Fibroblast of gingiva (primary cell): Measurements from ENCODE around the gene ZNF514.

Source experiments
- DNase-seq: peaks from one replicate; pipeline ENCODE4 v3.0.0-alpha.2; 2011; ENCODE audit warnings: low read depth

The ZNF514 gene

GRCh38 chr2:95159690-95160449, at the start of gene ZNF514:
Gene ZNF514, minus strand, starts transcription at chr2:95159848. Its CDS starts 6,595 bp downstream, at chr2:95153253.
- peak; percentile 78 for DNase-seq

GRCh38 chr2:95208106-95208505, 48.5 kb upstream of the ZNF514 start:
- DNase-seq = no peak

GRCh38 chr2:95207111-95207961, 47.7 kb upstream of the ZNF514 start, which contains the start of gene ZNF892:
Gene ZNF892, plus strand, starts transcription at chr2:95207521. Its CDS starts 295 bp downstream, at chr2:95207816.
- peak; percentile 88 for DNase-seq

DNA sequence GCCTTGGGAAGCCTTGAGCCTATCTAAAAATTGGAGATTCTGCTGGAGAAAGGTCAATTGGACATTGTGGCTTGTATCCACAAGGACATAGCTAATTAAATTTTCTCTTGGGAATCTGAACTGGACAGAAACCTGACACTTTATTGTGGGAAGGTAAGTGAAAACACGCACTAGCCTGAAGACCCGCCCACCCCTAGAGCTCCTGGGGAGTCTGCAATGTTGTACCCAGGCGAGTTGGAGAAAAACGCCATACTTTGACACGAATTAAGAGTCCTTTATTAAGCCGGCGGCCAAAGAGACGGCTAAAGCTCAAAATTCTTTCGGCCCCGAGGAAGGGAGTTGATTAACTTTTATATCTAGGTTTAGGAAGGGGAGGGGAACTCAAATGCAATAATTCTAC, 46.4 kb upstream of the ZNF514 start:
- no peak for DNase-seq

GRCh38 chr2:95204396-95204795, 44.7 kb upstream of the ZNF514 start:
- no peak for DNase-seq

GRCh38 chr2:95203911-95204310, 44.3 kb upstream of the ZNF514 start:
- no peak for DNase-seq

DNA sequence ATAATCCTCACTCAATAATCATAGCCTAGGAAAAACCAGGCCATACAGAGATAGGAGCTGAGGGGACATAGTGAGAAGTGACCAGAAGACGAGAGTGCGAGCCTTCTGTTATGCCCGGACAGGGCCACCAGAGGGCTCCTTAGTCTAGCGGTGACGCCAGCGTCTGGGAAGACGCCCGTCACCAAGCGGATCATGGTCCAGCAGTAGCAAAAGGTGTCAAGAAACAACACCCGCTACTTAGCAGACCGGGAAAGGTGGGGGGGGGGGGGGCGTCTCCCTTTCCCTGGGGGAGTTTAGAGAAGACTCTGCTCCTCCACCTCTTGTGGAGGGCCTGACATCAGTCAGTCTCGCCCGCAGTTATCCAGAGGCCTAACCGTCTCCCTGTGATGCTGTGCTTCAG, 33.3 kb upstream of the ZNF514 start:
- DNase-seq = peak; percentile 26

DNA sequence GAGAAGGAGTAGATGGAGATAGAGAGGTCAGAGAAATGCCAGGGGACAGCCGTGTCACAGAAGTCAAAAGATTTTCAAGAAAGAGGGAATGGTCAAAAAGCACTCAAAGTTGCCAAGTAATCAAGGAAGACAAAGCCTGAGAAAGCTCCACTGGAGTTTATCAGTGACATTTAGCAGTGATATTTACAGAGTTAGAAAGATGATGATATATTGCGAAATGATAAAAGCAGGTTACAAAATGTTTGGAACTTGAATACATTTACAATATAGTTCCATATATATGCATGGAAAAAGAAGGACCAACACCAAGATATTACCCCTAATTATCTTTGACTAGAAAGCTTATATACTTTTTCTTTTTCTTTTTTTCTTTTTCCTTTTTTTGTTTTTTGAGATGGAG, 26.3 kb upstream of the ZNF514 start:
- no peak for DNase-seq

DNA sequence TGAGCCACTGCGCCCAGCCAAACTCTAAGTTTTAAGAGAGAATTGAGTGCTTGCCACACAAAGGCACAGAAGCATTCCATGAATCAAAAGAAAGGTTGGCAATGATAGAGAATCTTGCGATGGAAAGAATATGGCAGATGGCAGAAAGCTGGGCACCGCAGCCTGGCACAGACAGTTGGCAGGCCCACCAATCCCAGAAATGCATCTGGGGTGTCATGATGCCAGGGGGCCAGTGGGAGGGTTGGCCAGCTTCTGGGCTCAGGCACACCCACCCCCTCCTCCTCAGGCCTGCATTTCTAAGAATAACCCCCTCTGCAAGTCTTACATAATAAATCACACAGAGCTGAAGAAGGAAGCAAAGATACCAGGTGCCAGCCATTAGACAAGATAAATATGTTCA, 25.5 kb upstream of the ZNF514 start:
- no peak for DNase-seq

DNA sequence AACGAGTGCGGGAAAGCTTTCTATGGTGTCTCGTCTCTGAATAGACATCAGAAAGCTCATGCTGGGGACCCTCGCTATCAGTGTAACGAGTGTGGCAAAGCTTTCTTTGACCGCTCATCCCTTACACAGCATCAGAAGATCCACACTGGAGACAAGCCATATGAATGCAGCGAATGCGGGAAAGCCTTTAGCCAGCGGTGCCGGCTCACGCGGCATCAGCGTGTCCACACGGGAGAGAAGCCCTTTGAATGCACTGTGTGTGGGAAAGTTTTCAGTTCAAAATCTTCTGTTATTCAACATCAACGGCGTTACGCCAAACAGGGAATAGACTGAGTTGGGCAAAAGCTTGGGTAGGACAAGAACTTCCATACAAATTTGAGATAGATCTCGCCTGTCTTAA, 22.1 kb upstream of the ZNF514 start:
- DNase-seq = no peak

GRCh38 chr2:95179451-95179850, 19.8 kb upstream of the ZNF514 start:
- no peak for DNase-seq

DNA sequence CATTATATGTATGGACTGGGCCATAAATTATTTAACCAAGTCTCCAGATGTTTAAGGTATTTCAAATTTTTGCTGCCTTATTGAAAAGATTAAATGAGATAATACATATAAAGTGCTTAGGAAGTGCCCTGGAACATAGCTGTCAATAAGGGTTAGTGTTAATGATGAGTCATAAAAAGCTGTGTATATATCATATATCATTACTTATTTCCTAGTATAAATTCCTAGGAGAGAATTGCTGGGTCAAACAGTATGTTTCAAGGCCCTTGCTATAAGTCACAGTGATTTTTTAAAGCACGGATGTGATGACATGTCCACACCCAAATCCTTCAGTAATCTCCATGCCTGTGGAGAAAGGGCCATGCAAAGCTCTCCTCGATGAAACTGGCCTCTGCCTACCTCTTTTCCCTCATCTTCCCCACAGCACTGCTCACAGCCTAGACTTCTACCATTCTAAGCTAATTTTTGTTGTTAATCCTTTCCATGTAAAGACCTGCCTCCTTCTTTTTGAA, 14.4 kb upstream of the ZNF514 start:
- DNase-seq = peak; percentile 20

DNA sequence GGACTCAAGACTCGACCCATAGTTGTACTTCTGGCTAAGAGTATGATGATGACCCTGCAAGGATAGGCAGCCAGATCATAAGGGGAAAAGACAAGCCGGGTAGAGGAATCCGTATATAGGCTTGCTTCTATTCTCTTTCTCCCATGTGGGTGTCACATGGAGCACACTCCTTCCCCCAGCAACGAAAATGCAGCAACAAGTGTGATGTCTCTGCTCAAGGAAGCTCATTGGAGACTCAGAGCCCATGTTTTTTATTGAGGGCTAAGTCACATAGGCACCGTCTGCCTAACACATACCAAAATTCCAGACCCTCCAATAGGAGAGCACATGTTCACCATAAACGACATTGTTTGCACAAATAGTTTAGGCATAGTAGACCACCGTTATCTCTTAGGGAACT, 12.3 kb upstream of the ZNF514 start:
- no peak for DNase-seq

- no peak for DNase-seq
These were observed 6.6 kb upstream of the ZNF514 start for GRCh38 chr2:95166065-95166763.

DNA sequence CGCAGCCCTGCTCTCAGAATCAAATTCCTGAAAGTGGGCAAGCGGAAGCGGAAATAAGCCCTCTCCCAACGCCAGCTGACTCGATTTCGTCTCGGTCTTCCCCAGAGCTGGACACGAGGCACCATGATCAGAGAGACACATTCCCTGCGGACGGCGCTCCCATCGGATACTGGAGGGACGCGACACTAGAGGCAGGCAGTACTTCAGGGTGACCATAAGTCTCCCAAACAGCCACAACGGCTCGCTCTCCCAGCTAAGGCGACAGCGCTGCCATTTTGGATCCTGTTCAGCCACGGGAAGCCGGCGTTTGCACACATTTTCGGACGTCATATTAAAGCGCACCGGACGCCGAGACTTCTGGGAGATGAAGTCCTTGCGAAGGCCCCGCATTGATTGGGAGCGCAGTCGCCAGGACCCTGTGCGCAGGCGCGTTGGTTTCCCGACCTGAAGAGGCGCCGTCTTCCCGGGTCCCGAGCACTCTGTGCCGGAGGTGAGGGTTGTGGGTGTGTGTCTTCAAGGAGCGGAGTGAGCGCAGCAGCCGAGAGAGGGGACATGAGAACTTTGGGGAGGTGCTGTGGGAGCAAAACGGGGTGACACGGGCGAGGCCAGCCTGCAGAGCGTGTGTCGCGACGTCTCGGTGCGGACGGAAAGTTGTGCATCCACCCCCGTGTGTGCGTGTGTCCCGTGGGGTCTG, 5.9 kb upstream of the ZNF514 start, which contains the start of gene ZNF2:
ZNF2 (plus strand) TSS at position 439 of the 694 bp plus-strand sequence. CDS start 10,418 bp downstream, outside the sequence.
- DNase-seq = peak; percentile 97

DNA sequence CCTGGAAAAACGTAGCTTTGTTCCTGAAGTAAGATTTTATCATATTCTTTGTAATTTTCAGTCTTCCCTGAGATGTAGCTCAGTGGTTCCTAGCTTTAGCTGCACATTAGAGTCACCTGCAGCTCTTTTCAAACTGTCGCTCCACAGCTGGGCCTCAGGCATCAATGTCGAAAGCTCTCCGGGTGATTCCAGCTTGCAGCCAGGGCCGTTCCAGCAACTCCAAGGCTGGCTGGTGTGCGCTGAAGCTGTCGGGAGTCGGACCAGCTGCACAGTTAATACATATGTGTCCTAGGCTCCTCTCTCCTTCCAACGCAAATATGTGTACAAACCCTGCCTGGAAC, 5.4 kb upstream of the ZNF514 start:
- DNase-seq = no peak

- DNase-seq = peak; percentile 48
These were observed 593 bp downstream of the ZNF514 start for GRCh38 chr2:95158891-95159619.

DNA sequence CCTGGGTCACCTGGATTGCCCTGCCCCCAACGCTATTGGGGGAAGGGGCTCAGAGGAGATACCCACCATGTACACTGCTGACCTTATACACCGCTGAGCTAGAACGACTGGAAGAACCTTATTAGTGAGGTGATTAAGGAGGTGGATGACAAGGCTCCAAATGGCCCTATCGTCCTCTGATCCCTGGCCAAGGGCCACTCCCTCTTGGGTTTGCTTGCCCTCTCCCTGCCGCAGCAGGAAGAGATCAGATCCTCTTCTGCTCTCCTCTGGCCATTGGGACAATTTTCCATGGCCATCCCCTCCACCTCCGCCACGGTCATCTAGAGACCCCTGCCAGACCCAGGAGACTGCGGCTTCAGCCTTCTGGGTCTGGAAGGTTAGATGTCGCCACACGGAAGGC, 1.2 kb downstream of the ZNF514 start:
- DNase-seq = no peak

- DNase-seq = no peak
These were observed 10.2 kb downstream of the ZNF514 start for GRCh38 chr2:95149397-95149984.

GRCh38 chr2:95143838-95144237, 15.8 kb downstream of the ZNF514 start:
- no peak for DNase-seq

- DNase-seq = no peak
These were observed 20.9 kb downstream of the ZNF514 start for GRCh38 chr2:95138702-95139101.
